Skeletal muscle tissue (tissue), 4 donors: Measurements from ENCODE around the gene C1QTNF5. TPM values are rescaled to one million over a fixed set of nuclear protein-coding genes. Genes with fewer than 3 reads are reported as not detected.

Experiments used
- H3K27ac ChIP-seq: one replicate; pipeline ENCODE4 v1.7.0; 2013; ENCODE audit warnings: mild to moderate bottlenecking, low read depth, low read length, inconsistent platforms
- H3K27me3 ChIP-seq, 3 donors: one replicate each; pipeline ENCODE4 v1.7.0; 2013; ENCODE audit warnings: low read length in 3 of 3; ENCODE audit not compliant: control insufficient read depth in 3 of 3, insufficient read depth in 3 of 3
- H3K36me3 ChIP-seq, 3 donors: one replicate each; pipeline ENCODE4 v1.7.0; 2013; ENCODE audit warnings: low read length in 3 of 3; ENCODE audit not compliant: control insufficient read depth in 3 of 3, insufficient read depth in 3 of 3
- H3K4me1 ChIP-seq, 3 donors: one replicate each; pipeline ENCODE4 v1.7.0; 2013; ENCODE audit warnings: low read length in 3 of 3, mild to moderate bottlenecking in 3 of 3; ENCODE audit not compliant: control insufficient read depth in 3 of 3, insufficient read depth in 3 of 3
- H3K4me3 ChIP-seq, 3 donors: one replicate each; pipeline ENCODE4 v1.7.0; 2013; ENCODE audit warnings: low read length in 3 of 3
- H3K9ac ChIP-seq, 3 donors: one replicate each; pipeline ENCODE4 v1.7.0; 2013; ENCODE audit warnings: low read length in 3 of 3, mild to moderate bottlenecking in 3 of 3, moderate library complexity in 2 of 3, low read depth in 1 of 3
- H3K9me3 ChIP-seq, 3 donors: one replicate each; pipeline ENCODE4 v1.7.0; 2013; ENCODE audit warnings: low read length in 3 of 3; ENCODE audit not compliant: control insufficient read depth in 3 of 3
- total RNA-seq: library from RNA; depleted of rRNA; stranded (reverse); fragments of >200 nt; gene quantifications from one replicate; pipeline ENCODE4 v1.2.3, GENCODE V29; 2014
- donor health status: Osteomylitis.

The C1QTNF5 gene
- total RNA-seq, 1 donor from 2014 or later: 17.2 TPM

GRCh38 chr11:119373059-119373920, 32.6 kb upstream of the C1QTNF5 start:
- Histone ChIP-seq H3K27ac (peak overlapping the region; percentile 100), H3K27me3 (no peaks in the 10 kb centered on the region), H3K9me3 (no peaks in the 10 kb centered on the region), H3K36me3 (peaks cover 0 to 23% (median 0%) of the 10 kb centered on the region in 3 donors), H3K9ac (peak overlapping the region; percentile 64 to 100 (median 72)), H3K4me1 (peaks cover 90 to 97% (median 91%) of the 10 kb centered on the region in 3 donors), H3K4me3 (peak overlapping the region; percentile 40 to 92 (median 50))

- Histone ChIP-seq H3K9ac (peak overlapping the region; percentile 64 to 100 (median 72)), H3K4me1 (peaks cover 96 to 98% (median 98%) of the 10 kb centered on the region in 3 donors), H3K4me3 (peak overlapping the region; percentile 40 to 92 (median 50)), H3K27me3 (no peaks in the 10 kb centered on the region), H3K27ac (peak overlapping the region; percentile 100), H3K36me3 (peaks cover 2 to 26% (median 3%) of the 10 kb centered on the region in 3 donors), H3K9me3 (no peaks in the 10 kb centered on the region)
Observed at GRCh38 chr11:119372260-119373058, 31.8 kb upstream of the C1QTNF5 start.

GRCh38 chr11:119371778-119372182, 31.1 kb upstream of the C1QTNF5 start:
- Histone ChIP-seq H3K9ac (peak overlapping the region in 2 of 3 donors; percentile 64 to 100), H3K27ac (peak overlapping the region; percentile 100), H3K9me3 (no peaks in the 10 kb centered on the region), H3K4me3 (peak overlapping the region; percentile 40 to 92 (median 51)), H3K36me3 (peaks cover 4 to 28% (median 8%) of the 10 kb centered on the region in 3 donors), H3K4me1 (peaks cover 97 to 99% (median 99%) of the 10 kb centered on the region in 3 donors), H3K27me3 (no peaks in the 10 kb centered on the region)

- peak overlapping the region; percentile 100 for H3K27ac ChIP-seq
- peaks cover 98 to 100% (median 100%) of the 10 kb centered on the region in 3 donors for H3K4me1 ChIP-seq
- H3K36me3 ChIP-seq: peaks cover 4 to 27% (median 8%) of the 10 kb centered on the region in 3 donors
- peak overlapping the region; percentile 64 to 100 (median 69) for H3K9ac ChIP-seq
- peak overlapping the region; percentile 40 to 64 (median 51) for H3K4me3 ChIP-seq
- no peaks in the 10 kb centered on the region for H3K9me3 ChIP-seq
- no peaks in the 10 kb centered on the region for H3K27me3 ChIP-seq
Observed at GRCh38 chr11:119371067-119371601, 30.5 kb upstream of the C1QTNF5 start.

- no peaks in the 10 kb centered on the region for H3K9me3 ChIP-seq
- peaks cover 4 to 26% (median 8%) of the 10 kb centered on the region in 3 donors for H3K36me3 ChIP-seq
- peaks cover 98 to 99% (median 98%) of the 10 kb centered on the region in 3 donors for H3K4me1 ChIP-seq
- H3K4me3 ChIP-seq: peak overlapping the region; percentile 51 to 64 (median 59)
- H3K27ac ChIP-seq: peak overlapping the region; percentile 100
- no peaks in the 10 kb centered on the region for H3K27me3 ChIP-seq
- H3K9ac ChIP-seq: peak overlapping the region; percentile 64 to 100 (median 69)
Observed at GRCh38 chr11:119370486-119371046, 29.9 kb upstream of the C1QTNF5 start.

GRCh38 chr11:119369132-119369925, 28.6 kb upstream of the C1QTNF5 start:
- Histone ChIP-seq H3K27ac (peak overlapping the region; percentile 100), H3K27me3 (peaks cover 0 to 6% (median 0%) of the 10 kb centered on the region in 3 donors), H3K9me3 (no peaks in the 10 kb centered on the region), H3K4me3 (peak overlapping the region; percentile 18 to 68 (median 26)), H3K36me3 (peaks cover 4 to 26% (median 8%) of the 10 kb centered on the region in 3 donors), H3K4me1 (peaks cover 97 to 99% (median 97%) of the 10 kb centered on the region in 3 donors), H3K9ac (peak overlapping the region; percentile 43 to 86 (median 65))

GRCh38 chr11:119368121-119369034, 27.7 kb upstream of the C1QTNF5 start:
- H3K36me3 ChIP-seq: peaks cover 4 to 23% (median 8%) of the 10 kb centered on the region in 3 donors
- peak overlapping the region; percentile 100 for H3K27ac ChIP-seq
- peak overlapping the region; percentile 17 to 68 (median 54) for H3K4me3 ChIP-seq
- no peaks in the 10 kb centered on the region for H3K9me3 ChIP-seq
- peak overlapping the region; percentile 65 to 86 (median 79) for H3K9ac ChIP-seq
- H3K4me1 ChIP-seq: peaks cover 90 to 92% (median 90%) of the 10 kb centered on the region in 3 donors
- peaks cover 0 to 6% (median 0%) of the 10 kb centered on the region in 3 donors for H3K27me3 ChIP-seq

- peaks cover 89 to 92% (median 90%) of the 10 kb centered on the region in 3 donors for H3K4me1 ChIP-seq
- H3K9me3 ChIP-seq: no peaks in the 10 kb centered on the region
- peaks cover 0 to 6% (median 0%) of the 10 kb centered on the region in 3 donors for H3K27me3 ChIP-seq
- H3K4me3 ChIP-seq: peak overlapping the region; percentile 17 to 68 (median 54)
- peaks cover 4 to 22% (median 8%) of the 10 kb centered on the region in 3 donors for H3K36me3 ChIP-seq
- H3K9ac ChIP-seq: peak overlapping the region; percentile 65 to 86 (median 79)
- peak overlapping the region; percentile 100 for H3K27ac ChIP-seq
Observed at GRCh38 chr11:119367661-119368120, 27.0 kb upstream of the C1QTNF5 start.
